CD8-positive, alpha-beta memory T cell (primary cell): Measurements from ENCODE around the gene TLCD1. TPM values are rescaled to one million over a fixed set of nuclear protein-coding genes. Genes with fewer than 3 reads are reported as not detected.

Source experiments
- CTCF ChIA-PET: fragments of 350-600 bp; sonication (Branson Sonifier 250); formaldehyde crosslinking; loops from one replicate; lab custom pipeline; 2021; ENCODE audit warnings: antibody characterized with exemption; lab: Charles Lee
- POLR2A ChIA-PET: fragments of 350-600 bp; sonication (Branson Sonifier 250); formaldehyde crosslinking; loops from one replicate; lab custom pipeline; 2021; ENCODE audit warnings: antibody characterized with exemption; lab: Charles Lee
- DNase-seq, 5 donors: peaks; one replicate each; pipeline versions ENCODE4 v3.0.0 to v3.0.0-alpha.2; 2020 to 2022; ENCODE audit warnings: mixed read lengths in 1 of 5
- H3K27ac ChIP-seq: one replicate; pipeline ENCODE4 v1.7.0; 2013; ENCODE audit warnings: low read depth, mild to moderate bottlenecking, low read length, moderate library complexity
- H3K27me3 ChIP-seq: 2 replicates; pipeline ENCODE4 v1.7.0; 2013; ENCODE audit warnings: low read length, mild to moderate bottlenecking; ENCODE audit not compliant: insufficient read depth, poor library complexity, severe bottlenecking
- H3K36me3 ChIP-seq: 2 replicates; pipeline ENCODE4 v1.7.0; 2013; ENCODE audit warnings: mild to moderate bottlenecking, low read length, moderate library complexity; ENCODE audit not compliant: insufficient read depth
- H3K4me1 ChIP-seq: 2 replicates; pipeline ENCODE4 v1.7.0; 2013; ENCODE audit warnings: mild to moderate bottlenecking, low read length, moderate library complexity; ENCODE audit not compliant: insufficient read depth
- H3K4me3 ChIP-seq: 2 replicates; pipeline ENCODE4 v1.7.0; 2013; ENCODE audit warnings: mild to moderate bottlenecking, low read length
- H3K9me3 ChIP-seq: 2 replicates; pipeline ENCODE4 v1.7.0; 2013; ENCODE audit warnings: mild to moderate bottlenecking, low read length
- H3K27ac Mint-ChIP-seq, 8 donors: one replicate each; pipeline ENCODE4 v1.8.0; 2020 to 2021; ENCODE audit warnings: mixed read lengths in 8 of 8, mild to moderate bottlenecking in 6 of 8, inconsistent platforms in 3 of 8, moderate library complexity in 3 of 8
- H3K27me3 Mint-ChIP-seq, 2 donors: one replicate each; pipeline ENCODE4 v1.8.0; 2020 to 2021; ENCODE audit warnings: mixed read lengths in 2 of 2, mild to moderate bottlenecking in 1 of 2, moderate library complexity in 1 of 2
- H3K36me3 Mint-ChIP-seq, 3 donors: one replicate each; pipeline ENCODE4 v1.8.0; 2020 to 2021; ENCODE audit warnings: mixed read lengths in 3 of 3, inconsistent platforms in 1 of 3, mild to moderate bottlenecking in 1 of 3
- H3K4me1 Mint-ChIP-seq, 3 donors: one replicate each; pipeline ENCODE4 v1.8.0; 2020 to 2021; ENCODE audit warnings: mixed read lengths in 3 of 3, inconsistent platforms in 1 of 3, mild to moderate bottlenecking in 1 of 3
- H3K4me3 Mint-ChIP-seq, 7 donors: one replicate each; pipeline ENCODE4 v1.8.0; 2020 to 2021; ENCODE audit warnings: mixed read lengths in 7 of 7, mild to moderate bottlenecking in 6 of 7, moderate library complexity in 4 of 7, inconsistent platforms in 2 of 7
- H3K9me3 Mint-ChIP-seq, 5 donors: one replicate each; pipeline ENCODE4 v1.8.0; 2020 to 2022; ENCODE audit warnings: mixed read lengths in 5 of 5, mild to moderate bottlenecking in 3 of 5, moderate library complexity in 2 of 5, inconsistent platforms in 1 of 5
- polyA plus RNA-seq: library from polyadenylated mRNA; unstranded; fragments of 300-500 nt; fragmentation: Illumina TruSeq; gene quantifications from one replicate; pipeline ENCODE4 v1.2.3, GENCODE V29; 2021
- total RNA-seq, 2 experiments: library from RNA; stranded (reverse); gene quantifications; one replicate each; pipeline ENCODE4 v1.2.3, GENCODE V29; 2021

Gene TLCD1
- total and polyA plus RNA-seq, 3 experiments from 2014 or later = 36.5 to 38.9 TPM; not detected in 1

- Mint-ChIP-seq H3K9me3 (no peaks in the 10 kb centered on the region), H3K4me1 (peaks cover 3 to 34% (median 17%) of the 10 kb centered on the region in 3 donors), H3K4me3 (peak overlapping the region in 6 of 7 donors; percentile 41 to 92 (median 62)), H3K27me3 (no peaks in the 10 kb centered on the region), H3K36me3 (peaks cover 0 to 26% (median 0%) of the 10 kb centered on the region in 3 donors), H3K27ac (peak overlapping the region in 7 of 8 donors; percentile 64 to 89 (median 83))
- no peaks in the 10 kb centered on the region for H3K27me3 ChIP-seq
- H3K36me3 ChIP-seq = no peaks in the 10 kb centered on the region
- no peak for DNase-seq
- POLR2A ChIA-PET = interaction anchor here (0.5 to 9.2 kb wide), 2 partner anchors 18 to 110 kb away, joined by 3 to 128 read pairs; partner anchors contain the start of genes NEK8 and TLCD1
- H3K4me1 ChIP-seq = peaks cover 36% of the 10 kb centered on the region
- H3K4me3 ChIP-seq = no peak overlapping the region
- no peaks in the 10 kb centered on the region for H3K9me3 ChIP-seq
- H3K27ac ChIP-seq = peak overlapping the region; percentile 87
- CTCF ChIA-PET = interaction anchor here (1.0 to 17.0 kb wide), 6 partner anchors 18 to 157 kb away, joined by 3 to 579 read pairs (median 4); partner anchors contain the start of genes FAM222B, NEK8, RPL23A and TLCD1
Observed at GRCh38 chr17:28745786-28746411, 19.9 kb upstream of the TLCD1 start.

- Mint-ChIP-seq H3K4me1 (peaks cover 3 to 33% (median 17%) of the 10 kb centered on the region in 3 donors), H3K4me3 (peak overlapping the region; percentile 86 to 94 (median 89)), H3K27me3 (no peaks in the 10 kb centered on the region), H3K27ac (peak overlapping the region; percentile 88 to 98 (median 92)), H3K36me3 (peaks cover 0 to 26% (median 0%) of the 10 kb centered on the region in 3 donors), H3K9me3 (no peaks in the 10 kb centered on the region)
- ChIA-PET CTCF (interaction anchor here (0.6 to 17.0 kb wide), 9 partner anchors 17 to 198 kb away, joined by 3 to 579 read pairs (median 4); partner anchors contain the start of genes FAM222B, NEK8, RPL23A and TLCD1), POLR2A (interaction anchor here (0.5 to 9.2 kb wide), 3 partner anchors 18 to 111 kb away, joined by 3 to 128 read pairs (median 9); partner anchors contain the start of genes NEK8, RPL23A and TLCD1)
- Histone ChIP-seq H3K4me3 (peak overlapping the region; percentile 91), H3K27ac (peak overlapping the region; percentile 87), H3K9me3 (no peaks in the 10 kb centered on the region), H3K4me1 (peaks cover 33% of the 10 kb centered on the region), H3K27me3 (no peaks in the 10 kb centered on the region), H3K36me3 (no peaks in the 10 kb centered on the region)
- peak in 1 of 5 donors; percentile 33 for DNase-seq
Observed at GRCh38 chr17:28744972-28745785, 19.1 kb upstream of the TLCD1 start.

- H3K9me3 ChIP-seq = no peaks in the 10 kb centered on the region
- peak; percentile 41 to 81 (median 62) for DNase-seq
- no peaks in the 10 kb centered on the region for H3K36me3 ChIP-seq
- H3K27me3 ChIP-seq = no peaks in the 10 kb centered on the region
- H3K4me1 ChIP-seq = peaks cover 29% of the 10 kb centered on the region
- H3K4me3 ChIP-seq = peak overlapping the region; percentile 91
- Mint-ChIP-seq H3K27ac (peak overlapping the region; percentile 88 to 98 (median 92)), H3K36me3 (peaks cover 0 to 23% (median 0%) of the 10 kb centered on the region in 3 donors), H3K27me3 (no peaks in the 10 kb centered on the region), H3K9me3 (no peaks in the 10 kb centered on the region), H3K4me3 (peak overlapping the region; percentile 86 to 94 (median 89)), H3K4me1 (peaks cover under 1 to 28% (median 14%) of the 10 kb centered on the region in 3 donors)
- CTCF ChIA-PET = interaction anchor here (0.6 to 17.0 kb wide), 7 partner anchors 18 to 199 kb away, joined by 3 to 579 read pairs (median 4); partner anchors contain the start of genes FAM222B, NEK8, RPL23A and TLCD1
- POLR2A ChIA-PET = interaction anchor here (0.9 to 9.2 kb wide), 3 partner anchors 17 to 25 kb away, joined by 7 to 128 read pairs (median 9); partner anchors contain the start of genes NEK8, RPL23A and TLCD1
- H3K27ac ChIP-seq = peak overlapping the region; percentile 87
Observed at GRCh38 chr17:28744104-28744971, 18.3 kb upstream of the TLCD1 start.

GRCh38 chr17:28743243-28744103 is 17.4 kb upstream of the TLCD1 start, which contains the start of gene TRAF4:
Gene TRAF4 (plus strand): TSS chr17:28744011. CDS start chr17:28744113, 102 bp downstream.
- POLR2A ChIA-PET = interaction anchor here (0.8 to 9.2 kb wide), 3 partner anchors 13 to 24 kb away, joined by 4 to 128 read pairs (median 7); partner anchors contain the start of genes NEK8, RPL23A and TLCD1
- Histone ChIP-seq H3K4me3 (peak within 1 kb of the TSS; percentile 91), H3K36me3 (no peaks in the 10 kb centered on the region), H3K4me1 (peaks cover 37% of the 10 kb centered on the region), H3K9me3 (no peaks in the 10 kb centered on the region), H3K27me3 (no peaks in the 10 kb centered on the region), H3K27ac (peak within 1 kb of the TSS; percentile 87)
- Mint-ChIP-seq H3K4me3 (peak within 1 kb of the TSS; percentile 86 to 94 (median 89)), H3K4me1 (peaks cover 7 to 35% (median 20%) of the 10 kb centered on the region in 3 donors), H3K36me3 (peaks cover 0 to 14% (median 1%) of the 10 kb centered on the region in 3 donors), H3K27ac (peak within 1 kb of the TSS; percentile 88 to 98 (median 92)), H3K9me3 (no peaks in the 10 kb centered on the region), H3K27me3 (no peaks in the 10 kb centered on the region)
- DNase-seq = peak; percentile 68 to 82 (median 72)
- CTCF ChIA-PET = interaction anchor here (0.7 to 17.0 kb wide), 3 partner anchors 10 to 21 kb away, joined by 3 to 579 read pairs (median 12); partner anchors contain the start of genes NEK8, RPL23A and TLCD1

- Histone ChIP-seq H3K27me3 (no peaks in the 10 kb centered on the region), H3K36me3 (no peaks in the 10 kb centered on the region), H3K4me1 (peaks cover 43% of the 10 kb centered on the region), H3K9me3 (no peaks in the 10 kb centered on the region), H3K4me3 (no peak overlapping the region), H3K27ac (peak overlapping the region; percentile 17)
- H3K36me3 Mint-ChIP-seq = peaks cover 0 to 5% (median 2%) of the 10 kb centered on the region in 3 donors
- ChIA-PET POLR2A (interaction anchor here (0.6 kb wide), 1 partner anchor 13 kb away, joined by 4 read pairs; no protein-coding TSS in a partner anchor), CTCF (interaction anchor here (1.5 to 17.0 kb wide), 3 partner anchors 8 to 23 kb away, joined by 6 to 579 read pairs (median 12); partner anchors contain the start of genes NEK8, RPL23A and TLCD1)
- peaks cover 12 to 37% (median 22%) of the 10 kb centered on the region in 3 donors for H3K4me1 Mint-ChIP-seq
- H3K4me3 Mint-ChIP-seq = no peak overlapping the region
- no peaks in the 10 kb centered on the region for H3K27me3 Mint-ChIP-seq
- H3K27ac Mint-ChIP-seq = peak overlapping the region in 1 of 8 donors; percentile 36
- DNase-seq = no peak
- no peaks in the 10 kb centered on the region for H3K9me3 Mint-ChIP-seq
Observed at GRCh38 chr17:28741358-28742349, 15.6 kb upstream of the TLCD1 start.
